ENCODE results near the gene PRKN. TPM values are rescaled to one million over a fixed set of nuclear protein-coding genes. Genes with fewer than 3 reads are reported as not detected.
A peak's percentile ranks its signal among the peaks of the same experiment; 100 is the strongest.

PRKN gene
- total RNA-seq, 1 experiment from 2014 or later: 0.95 TPM

- DNase-seq (ENCODE audit: low read depth, low spot score): no peak
- in situ Hi-C loops (cut with HindIII; ENCODE audit: low pct_unique_long_range_greater_than_20kb, low sequenced_read_pairs): no loop called here
These were observed 1291.3 kb downstream of the PRKN start for GRCh38 chr6:161436106-161436876.

- no peak for DNase-seq (ENCODE audit: low read depth, low spot score)
- in situ Hi-C loops (cut with HindIII; ENCODE audit: low pct_unique_long_range_greater_than_20kb, low sequenced_read_pairs): no loop called here
These were observed 1291.9 kb downstream of the PRKN start for GRCh38 chr6:161435748-161436070.

- DNase-seq (ENCODE audit: low read depth, low spot score): peak; percentile 19
- in situ Hi-C loops (cut with HindIII; ENCODE audit: low pct_unique_long_range_greater_than_20kb, low sequenced_read_pairs): no loop called here
These were observed 1292.4 kb downstream of the PRKN start for GRCh38 chr6:161434921-161435747.

GRCh38 chr6:161434350-161434749, 1293.2 kb downstream of the PRKN start:
- in situ Hi-C loops (cut with HindIII; ENCODE audit: low pct_unique_long_range_greater_than_20kb, low sequenced_read_pairs): no loop called here
- peak; percentile 68 for DNase-seq (ENCODE audit: low read depth, low spot score)

- DNase-seq (ENCODE audit: low read depth, low spot score): no peak
- in situ Hi-C loops (cut with HindIII; ENCODE audit: low pct_unique_long_range_greater_than_20kb, low sequenced_read_pairs): no loop called here
These were observed 1295.0 kb downstream of the PRKN start for GRCh38 chr6:161432546-161432945.

- DNase-seq (ENCODE audit: low read depth, low spot score): peak; percentile 51
- in situ Hi-C loops (cut with HindIII; ENCODE audit: low pct_unique_long_range_greater_than_20kb, low sequenced_read_pairs): no loop called here
These were observed 1297.6 kb downstream of the PRKN start for GRCh38 chr6:161429921-161430490.

- in situ Hi-C loops (cut with HindIII; ENCODE audit: low pct_unique_long_range_greater_than_20kb, low sequenced_read_pairs): no loop called here
- DNase-seq (ENCODE audit: low read depth, low spot score): no peak
These were observed 1303.1 kb downstream of the PRKN start for GRCh38 chr6:161424421-161424820.

- in situ Hi-C loops (cut with HindIII; ENCODE audit: low pct_unique_long_range_greater_than_20kb, low sequenced_read_pairs): no loop called here
- DNase-seq (ENCODE audit: low read depth, low spot score): no peak
These were observed 1304.6 kb downstream of the PRKN start for GRCh38 chr6:161422710-161423680.

GRCh38 chr6:161418463-161418945, 1309.1 kb downstream of the PRKN start:
- in situ Hi-C loops (cut with HindIII; ENCODE audit: low pct_unique_long_range_greater_than_20kb, low sequenced_read_pairs): no loop called here
- DNase-seq (ENCODE audit: low read depth, low spot score): peak; percentile 89

GRCh38 chr6:161417717-161418462, 1309.7 kb downstream of the PRKN start:
- in situ Hi-C loops (cut with HindIII; ENCODE audit: low pct_unique_long_range_greater_than_20kb, low sequenced_read_pairs): no loop called here
- DNase-seq (ENCODE audit: low read depth, low spot score): no peak

GRCh38 chr6:161415302-161415855, 1312.2 kb downstream of the PRKN start:
- in situ Hi-C loops (cut with HindIII; ENCODE audit: low pct_unique_long_range_greater_than_20kb, low sequenced_read_pairs): no loop called here

GRCh38 chr6:161414707-161415106, 1312.9 kb downstream of the PRKN start:
- DNase-seq (ENCODE audit: low read depth, low spot score): no peak
- in situ Hi-C loops (cut with HindIII; ENCODE audit: low pct_unique_long_range_greater_than_20kb, low sequenced_read_pairs): no loop called here

More at GRCh38 chr6:161415302-161415855, 1312.2 kb downstream of the PRKN start:
- DNase-seq (ENCODE audit: low read depth, low spot score): no peak

GRCh38 chr6:161414180-161414579, 1313.4 kb downstream of the PRKN start:
- in situ Hi-C loops (cut with HindIII; ENCODE audit: low pct_unique_long_range_greater_than_20kb, low sequenced_read_pairs): no loop called here
- DNase-seq (ENCODE audit: low read depth, low spot score): no peak

GRCh38 chr6:161413355-161413771, 1314.2 kb downstream of the PRKN start:
- in situ Hi-C loops (cut with HindIII; ENCODE audit: low pct_unique_long_range_greater_than_20kb, low sequenced_read_pairs): no loop called here
- DNase-seq (ENCODE audit: low read depth, low spot score): no peak

- in situ Hi-C loops (cut with HindIII; ENCODE audit: low pct_unique_long_range_greater_than_20kb, low sequenced_read_pairs): no loop called here
- DNase-seq (ENCODE audit: low read depth, low spot score): no peak
These were observed 1314.8 kb downstream of the PRKN start for GRCh38 chr6:161412795-161413194.

GRCh38 chr6:161411265-161411944, 1316.2 kb downstream of the PRKN start:
- in situ Hi-C loops (cut with HindIII; ENCODE audit: low pct_unique_long_range_greater_than_20kb, low sequenced_read_pairs): no loop called here

More at GRCh38 chr6:161411265-161411944, 1316.2 kb downstream of the PRKN start:
- no peak for DNase-seq (ENCODE audit: low read depth, low spot score)
